HCT116 (cell line): Measurements from ENCODE around the gene MTA3. TPM values are rescaled to one million over a fixed set of nuclear protein-coding genes. Genes with fewer than 3 reads are reported as not detected.

Experiments
- ATAC-seq: fragments of 200-7000 bp; cut with Tn5 transposase; 2 replicates; pipeline ENCODE4 v1.9.1; 2020; ENCODE audit warnings: mild to moderate bottlenecking, moderate library complexity
- BruUV-seq: library from RNA; stranded (reverse); fragments of 400-500 nt; replicated peaks from 2 replicates; lab custom pipeline; 2021; lab: Mats Ljungman, UMichigan
- CTCF ChIA-PET: fragments of 300-600 bp; sonication (Branson Sonifier 250); formaldehyde crosslinking; loops from one replicate; lab custom pipeline; 2021; ENCODE audit warnings: antibody characterized with exemption; lab: Charles Lee
- POLR2A ChIA-PET: fragments of 300-600, 350-600 bp; sonication (Branson Sonifier 250); formaldehyde crosslinking; loops from one replicate; lab custom pipeline; 2021; ENCODE audit warnings: antibody characterized with exemption; lab: Charles Lee
- RAD21 ChIA-PET, 2 experiments: fragments of 300-600 bp; sonication (Branson Sonifier 250); formaldehyde crosslinking; loops; one replicate each; lab custom pipeline; 2023; ENCODE audit warnings: low total read pairs in 2 of 2; ENCODE audit not compliant: uncharacterized antibody in 2 of 2, unreplicated experiment in 2 of 2, low non-redundant PET in 1 of 2; lab: Charles Lee
- DNase-seq: peaks from one replicate; pipeline ENCODE4 v3.0.0-alpha.2; 2010; ENCODE audit warnings: low read depth, low spot score
- H2AFZ ChIP-seq: fragments of 200-600 bp; shearing (Covaris generic), sonication (generic); 2 replicates; pipeline ENCODE4 v1.6.1; 2017; ENCODE audit warnings: low read depth, mixed run types, mixed read lengths, antibody characterized with exemption, low read length; ENCODE audit not compliant: poor library complexity, severe bottlenecking
- H3K27ac ChIP-seq: 2 replicates; pipeline ENCODE4 v1.5.1; 2012; ENCODE audit warnings: low read depth, low read length
- H3K27me3 ChIP-seq: fragments of 200-600 bp; sonication (generic); 2 replicates; pipeline ENCODE4 v1.6.1; 2016; ENCODE audit warnings: mixed run types, low read length, mixed read lengths; ENCODE audit not compliant: insufficient read depth
- H3K36me3 ChIP-seq, 2 experiments: fragments of 200-500 bp in 1 of 2; fragments of 200-600 bp in 1 of 2; sonication (Bioruptor generic) in 1 of 2; sonication (generic) in 1 of 2; 2 replicates each; pipeline versions ENCODE4 v1.5.1 to v1.6.1; 2014 to 2016; ENCODE audit warnings: low read length in 2 of 2, inconsistent platforms in 1 of 2, mixed read lengths in 1 of 2, mixed run types in 1 of 2; ENCODE audit not compliant: insufficient read depth in 2 of 2, control insufficient read depth in 1 of 2
- H3K4me1 ChIP-seq, 2 experiments: fragments of 200-600 bp in 1 of 2; sonication (generic) in 1 of 2; 2 replicates each; pipeline versions ENCODE4 v1.5.1 to v1.6.1; 2012 to 2017; ENCODE audit warnings: low read length in 2 of 2, inconsistent platforms in 1 of 2, mild to moderate bottlenecking in 1 of 2, mixed read lengths in 1 of 2, mixed run types in 1 of 2, moderate library complexity in 1 of 2; ENCODE audit not compliant: insufficient read depth in 2 of 2, control insufficient read depth in 1 of 2
- H3K4me2 ChIP-seq: fragments of 200-600 bp; sonication (generic); 2 replicates; pipeline ENCODE4 v1.6.1; 2017; ENCODE audit warnings: mixed run types, low read length, mixed read lengths
- H3K4me3 ChIP-seq, 2 experiments: fragments of 200-600 bp in 1 of 2; sonication (generic) in 1 of 2; replicated peaks in 1 of 2; 2 replicates each; pipeline ENCODE4 v1.5.1; 2011 to 2016; ENCODE audit warnings: low read length in 2 of 2, control low read depth in 1 of 2, low read depth in 1 of 2, mild to moderate bottlenecking in 1 of 2, mixed read lengths in 1 of 2, mixed run types in 1 of 2
- H3K79me2 ChIP-seq: fragments of 200-600 bp; sonication (generic); 2 replicates; pipeline ENCODE4 v1.6.1; 2017; ENCODE audit warnings: mild to moderate bottlenecking, mixed run types, low read length, moderate library complexity, mixed read lengths; ENCODE audit not compliant: insufficient read depth
- H3K9ac ChIP-seq: fragments of 200-600 bp; sonication (generic); 2 replicates; pipeline ENCODE4 v1.6.1; 2016; ENCODE audit warnings: low read length, mixed read lengths
- H3K9me2 ChIP-seq: fragments of 200-600 bp; sonication (generic), shearing (Covaris generic); 2 replicates; pipeline ENCODE4 v1.6.1; 2017; ENCODE audit warnings: mixed run types, mild to moderate bottlenecking, moderate library complexity; ENCODE audit not compliant: insufficient read depth
- H3K9me3 ChIP-seq, 2 experiments: fragments of 200-500 bp in 1 of 2; fragments of 200-600 bp in 1 of 2; sonication (Bioruptor generic) in 1 of 2; sonication (generic) in 1 of 2; 2 replicates each; pipeline ENCODE4 v1.6.1; 2014 to 2017; ENCODE audit warnings: low read length in 2 of 2, mixed read lengths in 2 of 2, inconsistent platforms in 1 of 2, low read depth in 1 of 2, mild to moderate bottlenecking in 1 of 2, mixed run types in 1 of 2, moderate library complexity in 1 of 2; ENCODE audit not compliant: control insufficient read depth in 1 of 2, insufficient read depth in 1 of 2
- H4K20me1 ChIP-seq: fragments of 200-600 bp; sonication (generic), shearing (Covaris generic); 2 replicates; pipeline ENCODE4 v1.6.1; 2017; ENCODE audit warnings: mixed run types, mild to moderate bottlenecking, moderate library complexity; ENCODE audit not compliant: insufficient read depth
- CBX3 ChIP-seq: IDR thresholded peaks from 2 replicates; pipeline ENCODE4 v1.6.1; 2012; ENCODE audit warnings: low read depth
- CTCF ChIP-seq, 3 experiments: fragments of 200-600 bp in 1 of 3; sonication (generic) in 1 of 3; IDR thresholded peaks in 2 of 3; conservative IDR thresholded peaks in 1 of 3; 2 replicates each; pipeline ENCODE4 v1.5.1; 2012 to 2017; ENCODE audit warnings: low read depth in 2 of 3, low read length in 2 of 3, antibody characterized with exemption in 1 of 3, borderline replicate concordance in 1 of 3, control low read depth in 1 of 3, mild to moderate bottlenecking in 1 of 3, mixed read lengths in 1 of 3, mixed run types in 1 of 3, moderate library complexity in 1 of 3; ENCODE audit not compliant: insufficient read depth in 1 of 3
- ELF1 ChIP-seq: IDR thresholded peaks from 2 replicates; pipeline ENCODE4 v1.6.1; 2012; ENCODE audit warnings: low read depth, borderline replicate concordance
- EZH2 ChIP-seq: fragments of 200-600 bp; sonication (generic); IDR thresholded peaks from 2 replicates; pipeline ENCODE4 v1.6.1; 2017; ENCODE audit warnings: antibody characterized with exemption, mixed run types
- EZH2phosphoT487 ChIP-seq: fragments of 200-600 bp; IDR thresholded peaks from 2 replicates; pipeline ENCODE4 v1.6.1; 2018; ENCODE audit warnings: antibody characterized with exemption, borderline replicate concordance
- FOSL1 ChIP-seq: IDR thresholded peaks from 2 replicates; pipeline ENCODE4 v1.6.1; 2012; ENCODE audit warnings: low read depth
- JUND ChIP-seq: IDR thresholded peaks from 2 replicates; pipeline ENCODE4 v1.6.1; 2012
- MAX ChIP-seq: IDR thresholded peaks from 2 replicates; pipeline ENCODE4 v1.6.1; 2012
- POLR2AphosphoS5 ChIP-seq: IDR thresholded peaks from 2 replicates; pipeline ENCODE4 v1.6.1; 2011; ENCODE audit warnings: mild to moderate bottlenecking, low read depth, low read length, moderate library complexity
- RAD21 ChIP-seq: IDR thresholded peaks from 2 replicates; pipeline ENCODE4 v1.6.1; 2012; ENCODE audit warnings: low read depth, mild to moderate bottlenecking
- SIN3A ChIP-seq: IDR thresholded peaks from 2 replicates; pipeline ENCODE4 v1.6.1; 2012; ENCODE audit warnings: low read depth
- SRF ChIP-seq: IDR thresholded peaks from 2 replicates; pipeline ENCODE4 v1.6.1; 2012; ENCODE audit warnings: low read depth
- YY1 ChIP-seq: IDR thresholded peaks from 2 replicates; pipeline ENCODE4 v1.6.1; 2011; ENCODE audit warnings: low read length, low read depth, moderate library complexity, mild to moderate bottlenecking; ENCODE audit not compliant: insufficient replicate concordance; ENCODE audit errors: extremely low read depth
- ZFX ChIP-seq: fragments of 450-650 bp; IDR thresholded peaks from 2 replicates; pipeline ENCODE4 v1.6.1; 2017
- ZNF274 ChIP-seq: fragments of 200-500 bp; sonication (Bioruptor generic); IDR thresholded peaks from 2 replicates; pipeline ENCODE4 v1.6.1; 2014; ENCODE audit warnings: mild to moderate bottlenecking, low read depth, low read length, inconsistent platforms
- intact Hi-C: fragments of 100-400 bp; cut with micrococcal nuclease; formaldehyde crosslinking; loops from 2 replicates; pipeline ENCODE4 v1.10.0; 2022
- total RNA-seq: library from RNA; stranded (reverse); gene quantifications from one replicate; pipeline ENCODE4 v1.2.1, GENCODE V29; 2021; ENCODE audit not compliant: unreplicated experiment
- TF ChIP-seq, protein P1 (sequence below): IDR thresholded peaks from 2 replicates; pipeline ENCODE4 v1.6.1; 2012

Gene MTA3
- total RNA-seq, 1 experiment from 2014 or later, result 46.3 TPM

DNA sequence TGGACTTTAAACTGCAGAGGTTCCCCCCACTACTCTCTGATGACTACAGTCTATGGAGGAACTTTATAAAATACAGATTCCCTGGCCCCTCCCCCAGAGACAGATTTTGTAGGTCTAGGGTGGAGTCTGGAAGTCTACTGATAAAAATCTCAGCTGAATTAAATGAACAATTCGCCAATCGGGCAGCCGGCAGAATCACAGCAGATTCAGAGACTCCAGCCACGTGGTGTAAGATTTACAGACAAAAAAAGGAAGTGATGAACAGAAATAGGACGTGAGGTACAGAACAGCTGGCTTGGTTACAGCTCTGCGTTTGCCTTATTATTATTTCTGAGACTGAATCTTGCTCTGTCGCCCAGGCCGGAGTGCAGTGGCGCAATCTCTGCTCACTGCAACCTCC, 21.4 kb upstream of the MTA3 start:
- H3K4me2 ChIP-seq, result no peak overlapping the region
- no peaks in the 10 kb centered on the region for H3K9me2 ChIP-seq
- H3K4me3 ChIP-seq, result no peak overlapping the region
- H3K27me3 ChIP-seq, result no peaks in the 10 kb centered on the region
- no peaks in the 10 kb centered on the region for H3K36me3 ChIP-seq
- no TSS peak for BruUV-seq
- DNase-seq, result no peak
- H3K4me1 ChIP-seq, result no peaks in the 10 kb centered on the region
- ATAC-seq, result no peak
- H3K9ac ChIP-seq, result no peak overlapping the region
- no peak overlapping the region for H2AFZ ChIP-seq
- H3K9me3 ChIP-seq, result no peaks in the 10 kb centered on the region
- H3K79me2 ChIP-seq, result no peaks in the 10 kb centered on the region
- no peaks in the 10 kb centered on the region for H4K20me1 ChIP-seq
- RAD21 ChIA-PET, result no interaction called here
- TF ChIP-seq RAD21, result no peak
- TF ChIP-seq SIN3A, result no peak
- no peak for TF ChIP-seq CTCF (IDR thresholded peaks at IDR 0.05 in 2 of 3, conservative IDR thresholded peaks at IDR 0.05 in 1 of 3; ENCODE audit: borderline replicate concordance in 1 of 3, insufficient read depth in 1 of 3, low read depth in 2 of 3, low read length in 2 of 3)
- no peak for TF ChIP-seq POLR2AphosphoS5
- no peak for TF ChIP-seq EZH2phosphoT487
- TF ChIP-seq ZFX, result no peak
- intact Hi-C loops, result no loop called here
- CTCF ChIA-PET, result no interaction called here
- no peak overlapping the region for H3K27ac ChIP-seq
- POLR2A ChIA-PET, result no interaction called here

DNA sequence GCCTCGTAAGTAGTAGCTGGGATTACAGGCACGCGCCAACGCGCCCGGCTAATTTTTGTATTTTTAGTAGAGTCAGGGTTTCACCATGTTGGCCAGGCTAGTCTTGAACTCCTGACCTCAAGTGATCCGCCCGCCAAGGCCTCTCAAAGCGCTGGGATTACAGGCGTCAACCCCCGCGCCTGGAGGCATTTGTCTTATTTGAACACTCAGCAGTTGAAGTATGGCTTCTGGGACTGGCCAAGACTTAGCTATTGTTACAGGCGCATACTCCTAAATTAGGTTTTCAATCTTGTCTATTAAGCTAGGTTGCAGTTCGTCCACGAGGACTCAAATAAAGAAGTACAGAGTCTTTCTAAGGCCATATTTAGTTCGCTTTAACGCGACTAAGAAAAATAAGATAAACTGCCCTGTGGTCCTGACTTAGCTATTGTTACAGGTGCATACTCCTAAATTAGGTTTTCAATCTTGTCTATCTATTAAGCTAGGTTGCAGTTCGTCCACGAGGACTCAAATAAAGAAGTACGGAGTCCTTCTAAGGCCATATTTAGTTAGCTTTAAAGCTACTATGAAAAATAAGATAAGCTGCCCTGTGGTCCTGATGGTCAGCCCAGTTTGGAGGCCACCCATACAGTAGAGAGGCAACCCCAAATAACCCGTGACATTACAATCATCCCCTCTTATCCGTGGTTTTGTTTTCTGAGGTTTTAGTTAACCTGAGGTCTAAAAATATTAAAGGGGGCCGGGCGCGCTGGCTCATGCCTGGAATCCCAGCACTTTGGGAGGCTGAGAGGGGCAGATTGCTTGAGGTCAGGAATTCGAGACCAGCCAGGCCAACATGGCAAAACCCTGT, 20.8 kb upstream of the MTA3 start:
- Histone ChIP-seq H3K4me1 (no peaks in the 10 kb centered on the region), H3K27me3 (no peaks in the 10 kb centered on the region), H3K36me3 (no peaks in the 10 kb centered on the region), H3K4me2 (no peak overlapping the region), H4K20me1 (no peaks in the 10 kb centered on the region), H2AFZ (no peak overlapping the region), H3K79me2 (no peaks in the 10 kb centered on the region), H3K9me3 (no peaks in the 10 kb centered on the region), H3K9ac (no peak overlapping the region), H3K4me3 (no peak overlapping the region), H3K27ac (no peak overlapping the region), H3K9me2 (no peaks in the 10 kb centered on the region)
- BruUV-seq, result no TSS peak
- no peak for TF ChIP-seq YY1
- no peak for TF ChIP-seq JUND
- TF ChIP-seq ELF1, result no peak
- no peak for TF ChIP-seq FOSL1
- no peak for TF ChIP-seq EZH2
- TF ChIP-seq SRF, result no peak
- TF ChIP-seq, protein P1, sequence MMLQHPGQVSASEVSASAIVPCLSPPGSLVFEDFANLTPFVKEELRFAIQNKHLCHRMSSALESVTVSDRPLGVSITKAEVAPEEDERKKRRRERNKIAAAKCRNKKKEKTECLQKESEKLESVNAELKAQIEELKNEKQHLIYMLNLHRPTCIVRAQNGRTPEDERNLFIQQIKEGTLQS, result no peak
- TF ChIP-seq MAX, result no peak
- no peak for TF ChIP-seq POLR2AphosphoS5
- no peak for TF ChIP-seq RAD21
- TF ChIP-seq CBX3, result no peak
- TF ChIP-seq CTCF (IDR thresholded peaks at IDR 0.05 in 2 of 3, conservative IDR thresholded peaks at IDR 0.05 in 1 of 3; ENCODE audit: borderline replicate concordance in 1 of 3, insufficient read depth in 1 of 3, low read depth in 2 of 3, low read length in 2 of 3), result no peak
- no peak for TF ChIP-seq ZNF274
- POLR2A ChIA-PET, result no interaction called here
- intact Hi-C loops, result no loop called here
- CTCF ChIA-PET, result no interaction called here
- DNase-seq (no peak), ATAC-seq (no peak)
- RAD21 ChIA-PET, result no interaction called here
